ENCODE measurements around the gene PLCG2.

Gene PLCG2

DNA sequence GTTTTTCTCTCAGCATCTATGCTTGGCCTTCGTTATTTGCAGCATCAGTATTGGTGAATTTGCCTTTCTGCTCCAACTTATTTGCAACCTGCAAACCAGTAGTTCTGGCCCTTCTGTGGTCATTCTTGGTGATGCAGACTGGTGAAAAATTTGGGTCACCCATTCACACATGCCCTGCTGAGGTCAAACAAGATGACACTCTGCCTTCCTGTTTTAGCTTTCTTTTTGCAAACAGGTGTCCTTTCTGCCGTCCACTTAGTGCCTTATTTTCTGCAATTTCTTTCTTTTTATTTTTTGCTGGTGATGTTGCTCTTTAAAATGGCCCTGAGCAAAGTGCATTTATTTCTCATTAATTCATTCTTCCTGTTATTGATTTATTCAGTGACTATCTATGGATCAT lies 31.3 kb downstream of the PLCG2 start:
- no peak overlapping the region for H3K27ac ChIP-seq
- no peak for DNase-seq (ENCODE audit: low read depth, low spot score)

DNA sequence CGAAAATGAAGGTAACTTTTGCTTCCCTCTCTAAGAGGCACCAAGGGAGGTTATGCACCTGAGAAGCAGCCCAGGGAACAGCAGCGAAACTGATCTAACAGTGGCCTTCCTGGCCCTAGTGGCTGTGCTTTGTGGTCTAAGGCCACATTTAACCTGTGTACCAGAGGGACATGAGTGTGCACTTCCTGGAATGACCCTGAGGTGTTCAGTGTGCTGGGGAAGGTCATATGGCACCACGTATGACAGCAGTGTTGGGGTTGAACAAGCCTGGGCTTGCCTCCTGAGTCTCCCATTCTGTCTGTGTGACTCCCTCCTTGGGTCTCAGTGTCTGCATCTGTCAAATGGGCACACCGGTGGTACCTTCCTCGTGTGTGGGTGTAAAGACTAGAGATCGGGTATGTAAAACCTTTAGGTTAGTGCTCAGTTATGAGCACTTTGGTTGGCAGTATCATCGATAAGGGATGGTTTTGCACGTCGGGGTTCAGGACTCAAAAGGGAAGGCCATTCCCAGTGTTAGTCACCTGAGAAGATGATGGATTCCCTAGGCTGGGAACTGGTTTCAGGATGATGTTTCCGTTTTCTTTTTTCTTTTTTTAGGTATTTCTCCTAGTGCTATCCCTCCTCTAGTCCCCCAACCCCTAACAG lies 31.9 kb downstream of the PLCG2 start:
- H3K27ac ChIP-seq, result no peak overlapping the region
- DNase-seq (ENCODE audit: low read depth, low spot score), result no peak

DNA sequence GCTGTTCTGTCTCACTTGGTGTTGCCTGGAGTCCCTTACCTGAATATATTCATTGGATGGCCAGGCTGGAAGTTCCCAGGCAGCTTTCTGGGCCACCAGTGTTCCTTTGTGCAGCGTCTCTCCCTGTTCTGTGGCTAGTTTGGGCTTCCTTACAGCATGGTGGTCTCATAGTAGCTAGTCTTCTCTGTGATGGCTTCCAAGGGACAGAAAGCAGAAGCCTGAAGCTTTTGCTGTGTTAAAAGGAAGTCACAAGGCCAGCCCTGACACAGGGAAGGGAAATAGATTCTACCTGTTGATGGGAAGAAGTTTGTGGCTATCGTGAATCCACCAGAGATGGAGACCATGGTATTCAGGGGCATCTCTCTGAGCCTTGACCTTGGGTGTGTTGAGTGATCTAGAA lies 34.6 kb downstream of the PLCG2 start:
- H3K27ac ChIP-seq, result no peak overlapping the region
- no peak for DNase-seq (ENCODE audit: low read depth, low spot score)

DNA sequence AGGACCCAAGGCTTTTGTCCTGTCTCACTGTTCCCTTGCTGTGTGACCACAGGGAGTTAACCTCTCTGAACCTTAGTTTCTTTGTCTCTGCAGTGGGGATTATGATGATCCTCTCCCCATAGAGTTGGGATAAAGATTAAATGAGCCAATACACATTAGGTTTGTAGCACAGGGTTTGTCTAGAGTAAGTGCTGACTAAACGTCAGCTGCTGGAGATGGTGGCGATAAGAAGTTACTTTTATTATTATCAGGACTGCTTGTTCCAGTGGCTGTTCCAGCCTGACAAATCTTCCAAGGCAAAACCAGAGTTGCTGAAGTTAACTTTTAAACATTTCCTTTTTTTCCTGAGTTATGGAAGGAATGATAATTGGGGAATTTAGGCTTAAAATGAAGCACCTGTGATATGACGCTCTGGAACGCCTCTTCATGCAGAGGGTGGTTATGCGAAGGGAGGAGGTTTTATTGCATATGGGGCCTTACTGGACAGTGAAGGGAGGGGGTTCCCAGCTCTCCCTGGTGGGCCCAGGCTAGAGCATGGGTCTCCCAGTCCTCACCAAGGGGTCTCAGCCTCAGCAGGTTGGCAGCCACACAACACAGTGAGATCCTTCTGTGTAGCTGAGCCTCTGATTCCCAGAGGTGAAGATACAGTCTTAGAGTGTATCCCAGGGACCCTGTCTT lies 35.8 kb downstream of the PLCG2 start:
- DNase-seq (ENCODE audit: low read depth, low spot score), result no peak
- no peak overlapping the region for H3K27ac ChIP-seq

DNA sequence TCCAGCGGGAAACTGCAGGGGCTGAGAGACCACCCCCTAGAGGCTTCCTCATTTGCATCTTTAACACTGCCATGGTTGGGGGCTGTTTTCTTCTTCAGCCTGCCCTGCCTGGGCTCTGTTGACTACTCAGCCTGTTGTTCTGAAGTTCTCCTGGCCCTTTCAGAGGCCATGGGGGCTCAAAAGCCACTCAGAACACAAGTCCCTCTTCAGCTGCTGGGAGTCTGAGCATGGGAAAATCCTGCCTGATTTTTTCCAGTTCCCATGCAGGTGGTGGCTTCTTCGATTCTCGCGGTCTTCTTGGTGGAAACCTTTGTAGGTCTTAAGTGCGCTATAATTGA lies 36.3 kb downstream of the PLCG2 start:
- no peak for DNase-seq (ENCODE audit: low read depth, low spot score)
- H3K27ac ChIP-seq, result no peak overlapping the region

DNA sequence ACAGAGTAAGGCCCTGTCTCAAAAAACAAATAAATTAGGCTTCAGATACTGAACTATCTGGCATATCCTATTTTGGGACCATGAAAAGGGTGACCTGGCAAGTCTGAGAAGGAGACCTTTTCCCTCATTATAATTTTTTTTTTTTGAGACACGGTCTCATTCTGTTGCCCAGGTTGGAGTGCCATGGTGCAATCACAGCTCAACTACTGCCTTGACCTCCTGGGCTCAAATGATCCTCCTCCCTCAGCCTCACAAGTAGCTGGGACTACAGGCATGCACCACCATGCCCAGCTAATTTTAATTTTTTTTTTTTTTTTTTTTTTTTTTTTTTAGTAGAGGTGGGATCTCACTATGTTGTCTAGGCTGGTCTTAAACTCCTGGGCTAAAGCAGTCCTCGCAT lies 37.3 kb downstream of the PLCG2 start:
- H3K27ac ChIP-seq, result no peak overlapping the region
- DNase-seq (ENCODE audit: low read depth, low spot score), result no peak

DNA sequence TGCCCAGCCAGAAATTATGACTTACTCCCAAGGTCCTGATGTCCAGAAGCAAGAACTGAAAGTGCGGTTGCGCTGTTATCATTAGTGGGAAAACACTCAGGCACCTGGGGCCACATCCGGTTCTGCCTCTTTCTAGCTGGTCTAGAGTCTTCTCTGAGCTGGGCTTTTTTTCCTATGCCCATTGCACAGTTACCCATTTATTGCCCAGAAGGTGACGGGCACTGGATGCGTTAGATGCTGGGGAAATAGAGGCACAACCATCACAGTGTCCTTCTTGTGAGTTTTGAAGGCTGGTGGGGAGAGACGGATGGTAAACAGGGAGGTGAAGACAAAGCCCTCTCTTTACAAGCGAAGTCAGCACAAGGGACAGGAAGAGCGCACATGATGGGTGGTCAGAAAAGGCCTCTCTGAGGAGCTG lies 37.7 kb downstream of the PLCG2 start:
- DNase-seq (ENCODE audit: low read depth, low spot score), result no peak
- H3K27ac ChIP-seq, result no peak overlapping the region

DNA sequence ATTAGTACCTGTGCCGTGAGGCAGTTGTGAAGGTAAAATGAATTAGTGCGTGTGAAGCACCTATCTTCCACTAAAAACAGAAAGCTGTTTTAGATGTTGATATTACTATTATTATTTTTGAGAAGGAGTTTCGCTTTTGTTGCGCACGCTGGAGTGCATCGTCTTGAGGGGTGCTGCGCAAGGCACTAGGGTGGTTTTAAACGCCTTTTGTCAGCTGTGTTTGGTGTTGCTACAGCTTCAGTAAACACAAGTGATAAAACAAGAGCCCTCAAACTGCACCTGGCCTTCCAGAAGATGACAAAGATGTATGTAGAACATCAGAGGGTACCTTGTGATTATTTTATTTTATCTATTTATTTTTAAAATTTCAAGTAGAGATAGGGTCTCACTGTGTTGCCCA lies 38.2 kb downstream of the PLCG2 start:
- DNase-seq (ENCODE audit: low read depth, low spot score), result no peak
- H3K27ac ChIP-seq, result no peak overlapping the region

DNA sequence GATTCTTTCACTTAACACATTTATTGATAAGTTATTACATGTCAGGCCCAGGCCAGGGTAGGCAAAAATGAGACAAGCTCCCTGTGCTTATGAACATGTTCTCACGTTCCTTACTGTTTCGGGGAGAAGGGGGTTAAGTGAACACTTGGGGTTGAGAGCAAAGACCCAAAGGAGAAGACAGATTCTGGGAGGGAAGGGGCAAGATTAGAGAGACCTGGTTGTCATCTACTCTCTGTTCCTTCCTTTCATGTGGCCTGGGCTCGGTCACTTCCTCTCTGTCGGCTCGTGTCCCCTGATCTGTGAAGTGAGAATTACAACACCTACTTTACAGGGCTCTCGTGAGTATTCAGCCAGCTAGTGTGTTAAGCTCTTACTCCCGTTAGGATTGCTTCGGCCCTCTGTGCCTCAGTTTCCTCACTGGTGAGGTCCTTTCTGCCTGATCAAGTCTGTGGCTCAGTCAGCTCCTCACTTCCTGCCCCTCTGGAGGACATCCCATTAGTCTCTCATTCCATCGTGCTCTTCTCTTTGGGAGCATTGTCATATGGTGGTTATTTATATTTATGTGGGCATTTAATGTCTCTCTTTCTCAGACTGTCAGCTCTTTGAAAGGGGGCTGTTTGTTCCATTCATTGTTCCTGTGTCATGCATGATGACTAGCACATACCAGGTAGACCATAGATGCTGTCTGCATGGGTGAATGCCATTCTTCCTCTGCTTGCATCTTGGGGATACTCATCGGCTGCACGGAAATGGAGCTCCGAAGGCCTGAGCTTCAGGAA lies 38.9 kb downstream of the PLCG2 start:
- no peak for DNase-seq (ENCODE audit: low read depth, low spot score)
- H3K27ac ChIP-seq, result no peak overlapping the region

DNA sequence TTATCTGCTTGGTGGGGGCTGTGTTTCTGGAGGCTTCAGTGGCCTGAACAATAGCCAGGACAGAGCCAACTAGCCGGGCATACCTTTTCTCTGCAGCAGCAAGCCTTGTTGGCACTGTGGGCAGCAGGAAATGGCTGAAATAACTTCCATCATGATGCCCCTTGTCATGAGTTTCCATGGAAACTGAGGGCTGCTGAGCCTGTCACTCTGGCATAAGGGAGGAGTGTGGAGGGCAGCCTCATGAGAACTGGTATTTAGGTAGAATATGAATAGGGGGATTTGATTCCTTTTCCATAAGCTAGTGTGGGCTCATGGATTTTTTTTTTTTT lies 39.4 kb downstream of the PLCG2 start:
- no peak for DNase-seq (ENCODE audit: low read depth, low spot score)

DNA sequence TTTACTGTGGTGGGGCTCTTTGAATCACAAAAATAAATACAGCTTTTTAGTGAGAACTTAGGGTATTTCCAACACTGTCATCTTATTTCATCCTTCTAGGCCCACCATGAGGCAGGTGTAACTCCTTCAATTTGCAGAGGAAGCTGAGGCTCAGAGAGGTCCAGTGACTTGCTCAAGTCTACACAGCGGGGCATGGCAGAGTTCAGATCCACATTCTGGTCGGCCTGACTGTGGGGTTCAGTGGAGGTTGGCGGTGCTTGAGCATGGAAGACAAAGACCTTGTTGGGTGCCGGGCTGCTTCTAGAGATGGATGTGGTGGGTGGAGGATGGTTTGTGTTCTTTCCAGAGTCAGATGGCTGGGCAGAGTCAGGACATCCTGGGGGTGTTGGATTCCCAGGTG lies 39.8 kb downstream of the PLCG2 start:
- no peak for DNase-seq (ENCODE audit: low read depth, low spot score)
- no peak overlapping the region for H3K27ac ChIP-seq

More for the DNA sequence above, 39.4 kb downstream of the PLCG2 start:
- H3K27ac ChIP-seq, result no peak overlapping the region

DNA sequence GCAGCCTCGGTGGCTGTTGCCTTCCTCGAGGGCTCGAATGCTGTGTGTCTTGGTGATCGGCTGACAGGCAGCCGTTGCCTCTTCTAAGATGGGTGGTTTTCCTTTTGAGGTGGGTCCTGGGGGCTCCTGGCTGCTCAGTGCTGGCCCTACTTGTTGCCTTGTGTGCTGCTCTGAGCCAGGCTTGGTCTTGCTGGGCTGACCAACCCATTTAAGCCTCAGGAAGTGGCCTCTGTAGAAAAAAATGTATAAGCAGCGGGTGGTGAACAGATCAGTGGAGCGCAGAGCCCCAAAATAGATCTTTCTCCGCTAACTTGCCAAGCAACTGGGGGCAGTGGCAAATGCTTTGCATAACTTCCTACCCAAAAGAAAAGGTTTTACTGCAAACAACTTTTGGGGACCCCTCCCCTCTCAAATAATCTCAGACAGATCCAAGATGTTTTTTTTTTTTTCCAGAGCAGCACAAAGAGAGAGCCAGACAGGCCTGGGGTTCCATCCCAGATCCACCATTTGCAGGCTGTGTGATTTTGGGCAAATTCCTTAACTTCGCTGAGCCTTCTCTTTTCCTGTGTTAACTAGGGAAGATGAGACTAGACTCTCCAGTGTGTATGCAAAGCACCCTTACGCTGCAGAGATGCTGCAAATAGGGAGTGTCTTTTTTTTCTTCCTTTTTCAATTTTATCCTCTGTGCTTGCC lies 42.5 kb downstream of the PLCG2 start:
- H3K27ac ChIP-seq, result no peak overlapping the region

DNA sequence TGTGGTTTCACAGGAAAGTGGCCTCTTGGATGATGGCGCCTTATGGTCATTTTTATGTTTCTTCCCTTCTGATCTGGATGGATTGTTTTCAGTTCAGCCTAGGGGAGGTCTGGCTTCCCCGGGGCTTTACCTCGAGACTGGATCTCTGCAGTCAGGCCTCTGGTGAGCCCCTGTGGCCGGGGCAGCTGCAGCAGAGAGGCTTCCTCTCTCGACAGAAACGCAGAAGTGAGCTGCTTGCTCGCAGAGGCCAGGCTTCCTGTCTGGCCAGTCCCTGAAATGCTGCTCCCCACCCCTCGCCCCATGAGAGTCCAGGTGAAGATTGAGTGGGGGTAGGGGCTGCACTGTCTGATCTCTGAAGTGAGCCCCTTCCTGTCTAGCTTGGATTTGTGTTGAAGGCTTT lies 44.0 kb downstream of the PLCG2 start:
- H3K27ac ChIP-seq, result no peak overlapping the region
- no peak for DNase-seq (ENCODE audit: low read depth, low spot score)

More for the DNA sequence above, 42.5 kb downstream of the PLCG2 start:
- DNase-seq (ENCODE audit: low read depth, low spot score), result no peak

DNA sequence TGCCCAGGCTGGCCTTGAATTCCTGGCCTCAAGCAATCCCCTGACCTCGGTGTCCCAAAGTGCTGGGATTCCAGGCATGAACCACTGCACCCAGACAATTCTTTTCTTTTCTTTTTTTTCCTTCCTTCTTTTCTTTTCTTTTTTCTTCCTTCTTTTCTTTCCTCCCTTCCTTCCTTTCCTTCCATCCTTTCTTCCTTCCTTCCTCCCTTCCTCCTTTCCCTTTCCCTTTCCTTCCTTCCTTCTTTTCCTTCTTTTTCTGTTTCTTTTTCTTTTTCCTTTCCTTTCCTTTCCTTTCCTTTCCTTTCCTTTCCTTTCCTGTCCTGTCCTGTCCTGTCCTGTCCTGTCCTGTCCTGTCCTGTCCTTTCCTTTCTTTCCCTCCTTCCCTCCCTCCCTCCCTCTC lies 44.6 kb downstream of the PLCG2 start:
- H3K27ac ChIP-seq, result no peak overlapping the region
- no peak for DNase-seq (ENCODE audit: low read depth, low spot score)

DNA sequence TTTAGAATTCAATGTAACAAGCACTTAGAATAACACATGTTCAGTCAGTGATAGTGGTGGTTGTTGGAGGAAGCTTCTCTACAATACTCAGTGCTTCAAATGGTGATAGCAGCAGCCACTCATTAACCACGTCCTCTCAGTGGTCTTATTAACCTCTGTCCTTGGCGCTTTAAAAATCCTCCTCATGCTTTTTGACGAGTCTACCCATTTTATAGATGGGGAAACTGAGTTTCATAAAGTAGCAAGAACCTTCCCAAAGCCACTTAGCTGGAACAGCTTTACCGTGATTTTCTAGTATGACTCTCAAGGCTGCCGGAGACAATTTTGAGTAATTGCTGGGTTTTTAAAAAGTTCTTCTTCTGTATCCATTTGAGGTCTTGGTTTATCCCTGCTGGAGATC lies 47.4 kb downstream of the PLCG2 start:
- DNase-seq (ENCODE audit: low read depth, low spot score), result no peak
- no peak overlapping the region for H3K27ac ChIP-seq

DNA sequence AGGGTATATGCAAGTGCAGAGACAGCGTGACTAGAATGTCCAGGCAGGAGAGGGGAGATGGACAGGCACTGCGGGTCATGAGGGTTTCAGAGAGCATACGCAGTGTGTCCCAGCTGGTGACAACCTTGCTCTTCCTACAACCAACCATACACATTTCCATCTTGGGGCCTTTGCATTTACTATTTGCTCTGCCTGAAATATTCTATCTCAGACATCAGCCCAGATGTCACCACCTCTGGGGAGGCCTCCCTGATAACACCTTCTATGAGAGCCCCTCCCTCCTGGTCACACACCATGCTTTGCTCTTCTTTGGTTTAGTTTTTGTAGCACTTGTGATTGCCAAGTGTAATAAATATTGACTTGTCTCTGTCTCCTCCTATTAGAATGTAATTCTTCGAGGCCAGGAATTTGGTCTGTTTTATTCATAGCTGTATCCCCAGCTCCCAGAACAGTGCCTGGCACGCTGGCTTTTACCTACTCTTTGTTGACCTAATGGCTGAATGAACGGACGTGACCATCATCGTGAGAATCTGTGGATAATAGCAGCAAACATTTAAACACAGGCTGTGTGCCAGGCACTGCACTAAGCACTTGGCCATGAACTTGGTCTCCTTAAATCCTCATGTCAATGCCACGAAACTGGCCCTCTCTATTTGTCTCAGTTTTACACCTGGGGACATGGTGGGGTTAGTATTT lies 51.9 kb downstream of the PLCG2 start:
- no peak for DNase-seq (ENCODE audit: low read depth, low spot score)
- H3K27ac ChIP-seq, result no peak overlapping the region

DNA sequence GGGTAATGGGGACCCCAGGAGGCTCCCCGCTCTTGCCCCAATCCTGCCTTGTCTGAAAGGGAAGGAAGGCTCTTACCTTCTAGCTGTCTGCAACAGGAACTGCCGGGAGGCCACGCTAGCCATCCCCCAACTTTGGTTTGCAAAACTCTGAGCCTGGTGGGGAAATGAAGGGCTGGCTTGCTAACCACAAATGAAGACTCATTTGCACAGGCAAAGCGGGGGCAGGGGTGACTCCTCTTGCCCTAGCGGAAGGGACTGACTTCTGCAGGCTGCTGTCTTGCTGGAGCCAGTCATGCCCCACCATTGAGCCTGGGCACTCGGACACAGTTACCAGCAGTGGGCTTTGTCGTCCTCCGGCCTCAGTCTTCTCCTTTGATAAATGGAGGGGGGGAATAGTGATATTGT lies 52.6 kb downstream of the PLCG2 start:
- no peak for DNase-seq (ENCODE audit: low read depth, low spot score)
- no peak overlapping the region for H3K27ac ChIP-seq

DNA sequence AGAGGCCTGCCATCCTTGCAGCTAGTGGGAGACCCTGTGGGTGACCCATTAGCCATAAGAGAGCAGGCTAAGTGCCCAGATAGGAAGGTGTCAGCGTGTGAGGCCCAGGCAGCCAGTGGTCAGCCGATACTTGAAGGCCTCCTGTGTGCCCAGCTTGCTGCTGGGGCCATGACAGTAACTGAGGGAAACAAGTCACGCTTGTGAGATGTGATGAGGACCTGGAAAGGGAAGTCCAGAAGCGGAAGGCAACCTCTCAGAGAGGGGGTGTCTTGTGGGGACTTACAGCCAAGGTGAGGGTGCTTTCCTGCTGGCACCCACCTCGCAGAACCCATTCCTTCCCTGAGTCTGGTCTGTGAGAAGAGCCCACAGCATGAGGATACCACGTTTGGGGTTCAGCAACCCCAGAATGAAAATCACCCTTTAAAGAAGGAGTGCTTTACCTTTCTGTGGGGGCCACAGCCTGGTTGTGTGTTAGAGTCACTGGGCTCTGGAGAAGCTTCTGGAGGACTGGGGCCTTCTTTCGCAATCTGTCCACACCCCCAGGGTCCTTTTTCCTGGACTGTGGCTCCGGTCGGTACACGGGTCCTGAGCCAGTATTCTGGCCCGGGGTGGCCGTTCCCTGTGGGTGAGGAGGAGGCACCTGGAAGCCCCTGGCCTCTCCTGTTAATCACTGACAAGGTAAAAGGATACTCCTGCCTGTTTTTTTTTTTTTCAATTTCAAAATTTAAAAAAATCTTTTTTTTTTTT lies 53.9 kb downstream of the PLCG2 start:
- DNase-seq (ENCODE audit: low read depth, low spot score), result no peak
- no peak overlapping the region for H3K27ac ChIP-seq

DNA sequence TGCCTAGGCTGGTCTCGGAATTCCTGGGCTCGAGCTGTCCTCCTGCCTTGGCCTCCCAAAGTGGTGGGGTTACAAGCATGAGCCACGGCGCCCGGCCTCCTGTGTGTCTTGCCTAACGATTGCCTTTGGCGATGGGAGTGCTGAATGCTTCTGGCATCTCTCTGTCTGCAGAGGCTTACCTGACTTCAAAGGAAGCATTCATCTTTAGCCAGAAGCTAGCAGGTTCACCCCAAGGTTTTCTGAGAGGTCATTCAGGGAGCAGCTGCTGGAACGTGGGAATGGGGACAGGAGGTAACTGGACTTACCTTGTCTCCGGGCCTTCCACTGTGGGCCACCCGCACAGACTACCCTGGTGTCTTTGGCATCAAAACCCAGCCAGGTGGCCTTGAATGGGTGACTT lies 54.7 kb downstream of the PLCG2 start:
- DNase-seq (ENCODE audit: low read depth, low spot score), result no peak
- H3K27ac ChIP-seq, result no peak overlapping the region

DNA sequence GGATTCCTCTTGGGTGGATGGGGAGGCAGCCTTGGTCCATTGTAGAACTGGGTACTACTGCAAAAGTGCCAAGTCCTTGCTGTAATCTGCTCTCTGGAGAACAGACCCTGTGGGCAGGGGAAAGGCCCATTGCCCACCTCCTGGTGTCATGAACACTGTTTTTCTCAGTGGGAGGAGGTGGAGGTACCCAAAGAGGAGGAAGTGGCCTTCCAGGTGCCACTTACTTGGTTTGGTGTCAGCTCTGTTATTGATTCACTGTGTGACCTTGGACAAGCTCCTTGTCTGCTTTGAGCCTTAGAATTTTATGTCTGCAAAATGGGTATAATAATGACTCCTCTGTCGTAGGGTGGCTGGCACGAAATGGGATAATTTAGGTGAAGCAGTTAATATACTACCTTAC lies 55.8 kb downstream of the PLCG2 start:
- DNase-seq (ENCODE audit: low read depth, low spot score), result no peak
- H3K27ac ChIP-seq, result no peak overlapping the region

Data from epithelial cell of prostate (primary cell).